Heart left ventricle (tissue), 16 donors: ENCODE data around the gene LTB. TPM values are rescaled to one million over a fixed set of nuclear protein-coding genes. Genes with fewer than 3 reads are reported as not detected.

Source experiments
- ATAC-seq, 4 donors: fragments of 200-7000 bp; cut with Tn5 transposase; one replicate each; pipeline ENCODE4 v1.9.1; 2020 to 2022; ENCODE audit warnings: moderate library complexity in 4 of 4, mild to moderate bottlenecking in 3 of 4, moderate number of reproducible peaks in 1 of 4
- DNase-seq, 5 donors: peaks; one replicate each; pipeline ENCODE4 v3.0.0-alpha.2; 2020
- H3K27ac ChIP-seq, 12 donors: fragments of 200-600 bp; sonication (generic) in 4 of 12; one replicate each; pipeline versions ENCODE4 v1.5.0 to v1.8.0; 2016 to 2022; ENCODE audit warnings: mild to moderate bottlenecking in 2 of 12
- H3K27me3 ChIP-seq, 9 donors: fragments of 200-600 bp; sonication (generic) in 2 of 9; one replicate each; pipeline versions ENCODE4 v1.5.1 to v1.8.0; 2016 to 2022; ENCODE audit warnings: mild to moderate bottlenecking in 3 of 9
- H3K36me3 ChIP-seq, 9 donors: fragments of 200-600 bp; sonication (generic) in 2 of 9; one replicate each; pipeline versions ENCODE4 v1.5.0 to v1.8.0; 2018 to 2022; ENCODE audit warnings: mild to moderate bottlenecking in 2 of 9
- H3K4me1 ChIP-seq, 12 donors: fragments of 200-600 bp; sonication (generic) in 4 of 12; one replicate each; pipeline versions ENCODE4 v1.5.0 to v1.8.0; 2016 to 2022; ENCODE audit warnings: mild to moderate bottlenecking in 3 of 12
- H3K4me3 ChIP-seq, 12 donors: fragments of 200-600 bp; sonication (generic) in 4 of 12; one replicate each; pipeline versions ENCODE4 v1.5.0 to v1.8.0; 2017 to 2022; ENCODE audit warnings: mild to moderate bottlenecking in 9 of 12, moderate library complexity in 4 of 12
- H3K9me3 ChIP-seq, 12 donors: fragments of 200-600 bp; sonication (generic) in 4 of 12; one replicate each; pipeline versions ENCODE4 v1.5.0 to v1.8.0; 2016 to 2022; ENCODE audit warnings: mild to moderate bottlenecking in 1 of 12
- POLR2A ChIP-seq, 2 donors: fragments of 450-650 bp; IDR thresholded peaks; one replicate each; pipeline ENCODE4 v1.6.1; 2017; ENCODE audit warnings: antibody characterized with exemption in 2 of 2, mild to moderate bottlenecking in 2 of 2, moderate library complexity in 2 of 2
- WGBS, 4 donors: extraction: QIAGEN DNeasy Blood & Tissue Kit in 2 of 4; methylation state at CpG; one replicate each; pipeline versions ENCODE4 v1.1.5 to v1.1.7; 2013 to 2018; 5-methylcytosine and 5-hydroxymethylcytosine counted together
- intact Hi-C, 10 donors: fragments of 100-400 bp; cut with DNase I; formaldehyde crosslinking; loops; one replicate each; pipeline versions ENCODE4 v1.11.1 to v1.14.2; 2022
- polyA plus RNA-seq, 2 donors: library from polyadenylated mRNA; stranded (reverse); fragments of 200-250 nt; gene quantifications; one replicate each; pipeline ENCODE4 v1.2.3, GENCODE V29; 2013
- total RNA-seq, 9 donors: library from RNA; depleted of rRNA in 2 of 9; stranded (reverse); fragments of >200 nt in 2 of 9; fragmentation: NEBNext Ultra II Directional in 3 of 9; extraction: Animal tissue kit (Norgen Biotek cat#: 25700) in 3 of 9; gene quantifications; one replicate each; pipeline versions ENCODE4 v1.1.0 to v1.2.4, GENCODE V29; 2016 to 2023
- TF ChIP-seq, protein P1 (sequence below), 12 donors: fragments of 200-600 bp; sonication (generic) in 4 of 12; IDR thresholded peaks; one replicate each; pipeline versions ENCODE4 v1.5.0 to v1.8.0; 2018 to 2022; ENCODE audit warnings: antibody characterized with exemption in 12 of 12, mild to moderate bottlenecking in 5 of 12
- donor health status: ischemic (EF 13 %, LVEDD 7.1; RV severe dilation, severe dysfunction).
- donor health status: healthy with polysubstance abuse.
- donor health status: DM: no; HTN: yes; CAD: no.
- donor health status: DM: no; HTN: no; CAD: no.
- donor health status: ischemic (EF 25% LVEDD 6.9; RV normal size, moderate dysfunction).
- donor health status: ischemic (EF 25% LVEDD 5.7; RV mildly dilated, moderate dysfunction).
- donor health status: healthy.
- donor health status: DM: yes; HTN: yes; CAD: no.
- donor health status: ischemic (EF 35%, LVEDD 5.7; RV mildly dilated, moderate dysfunction).
- donor health status: nonischemic (EF 11% LVEDD 7.7; RV severe dilation, severe dysfunction).
- donor health status: DM: yes; HTN: yes; CAD: no.
- donor health status: PGD.
- donor health status: ischemic (EF 29% LVEDD 5.4; RV normal size, mild dysfunction).
- donor health status: nonischemic (EF 23%, LVEDD 6.1; RV moderate dilation, normal function).

LTB gene
- total and polyA plus RNA-seq, 11 donors = 0.30 to 15.6 (median 0.85) TPM; not detected in 4

DNA sequence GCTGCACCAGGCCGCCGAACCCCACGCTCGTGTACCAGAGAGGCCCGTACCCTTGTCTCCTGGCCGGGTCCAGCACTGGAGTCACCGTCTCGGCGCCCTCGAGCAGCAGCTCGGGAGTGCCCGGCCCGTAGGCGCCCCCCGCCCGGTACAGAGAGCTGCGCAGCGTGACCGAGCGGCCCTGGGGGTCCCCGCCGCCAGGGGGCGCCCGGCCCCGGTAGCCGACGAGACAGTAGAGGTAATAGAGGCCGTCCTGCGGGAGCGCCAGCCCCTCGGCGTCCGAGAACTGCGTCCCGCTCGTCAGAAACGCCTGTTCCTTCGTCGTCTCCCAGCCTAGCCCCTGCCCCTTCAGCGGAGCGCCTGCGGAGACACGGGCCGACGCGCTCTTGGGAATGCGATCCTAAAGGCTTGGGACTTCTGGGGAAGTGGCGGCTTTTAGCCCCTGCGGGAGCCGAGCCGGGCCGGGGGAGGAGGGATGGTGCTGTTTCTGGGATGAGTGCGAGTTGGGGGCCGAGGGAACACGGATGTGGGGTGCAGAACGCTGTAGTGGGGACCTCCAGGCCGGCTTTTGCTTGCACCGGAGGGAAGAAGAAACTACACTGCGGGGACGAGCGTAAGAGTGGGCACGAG lies 1.3 kb downstream of the LTB start:
- Histone ChIP-seq H3K27ac (peak overlapping the region; percentile 71 to 95 (median 85)), H3K4me3 (peak overlapping the region; percentile 67 to 98 (median 84)), H3K36me3 (peaks cover 0 to 10% (median 0%) of the 10 kb centered on the region in 9 donors), H3K9me3 (no peaks in the 10 kb centered on the region), H3K4me1 (peaks cover 0 to 83% (median 15%) of the 10 kb centered on the region in 12 donors), H3K27me3 (no peaks in the 10 kb centered on the region)
- intact Hi-C loops = loop anchor here (1.0 to 5.0 kb wide), 6 partner anchors 17 to 34 kb away; partner anchors contain the start of genes ATP6V1G2 (in 9 of the 10) and NFKBIL1 (in 9 of the 10)
- ATAC-seq (peak; percentile 93 to 98 (median 98)), DNase-seq (peak; percentile 90 to 95 (median 92))
- TF ChIP-seq, protein P1, sequence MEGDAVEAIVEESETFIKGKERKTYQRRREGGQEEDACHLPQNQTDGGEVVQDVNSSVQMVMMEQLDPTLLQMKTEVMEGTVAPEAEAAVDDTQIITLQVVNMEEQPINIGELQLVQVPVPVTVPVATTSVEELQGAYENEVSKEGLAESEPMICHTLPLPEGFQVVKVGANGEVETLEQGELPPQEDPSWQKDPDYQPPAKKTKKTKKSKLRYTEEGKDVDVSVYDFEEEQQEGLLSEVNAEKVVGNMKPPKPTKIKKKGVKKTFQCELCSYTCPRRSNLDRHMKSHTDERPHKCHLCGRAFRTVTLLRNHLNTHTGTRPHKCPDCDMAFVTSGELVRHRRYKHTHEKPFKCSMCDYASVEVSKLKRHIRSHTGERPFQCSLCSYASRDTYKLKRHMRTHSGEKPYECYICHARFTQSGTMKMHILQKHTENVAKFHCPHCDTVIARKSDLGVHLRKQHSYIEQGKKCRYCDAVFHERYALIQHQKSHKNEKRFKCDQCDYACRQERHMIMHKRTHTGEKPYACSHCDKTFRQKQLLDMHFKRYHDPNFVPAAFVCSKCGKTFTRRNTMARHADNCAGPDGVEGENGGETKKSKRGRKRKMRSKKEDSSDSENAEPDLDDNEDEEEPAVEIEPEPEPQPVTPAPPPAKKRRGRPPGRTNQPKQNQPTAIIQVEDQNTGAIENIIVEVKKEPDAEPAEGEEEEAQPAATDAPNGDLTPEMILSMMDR (IDR thresholded peaks at IDR 0.05) = peak; percentile 31 to 100 (median 99)
- peak in 1 of 2 donors; percentile 39 for TF ChIP-seq POLR2A (IDR thresholded peaks at IDR 0.05)
- 0 to 1% (median 0%) methylated on average over 46 to 62 of the region's 62 CpGs for WGBS, 4 donors

GRCh38 chr6:31580438-31580740 lies 1.8 kb downstream of the LTB start:
- ATAC-seq = no peak
- TF ChIP-seq, protein P1 (IDR thresholded peaks at IDR 0.05) = no peak
- no peak for TF ChIP-seq POLR2A (IDR thresholded peaks at IDR 0.05)
- H3K27ac ChIP-seq = peak overlapping the region in 11 of 12 donors; percentile 84 to 95 (median 85)
- H3K27me3 ChIP-seq = no peaks in the 10 kb centered on the region
- peaks cover 0 to 10% (median 0%) of the 10 kb centered on the region in 9 donors for H3K36me3 ChIP-seq
- H3K9me3 ChIP-seq = no peaks in the 10 kb centered on the region
- DNase-seq = no peak
- intact Hi-C loops = loop anchor here (1.0 to 5.0 kb wide), 5 partner anchors 18 to 34 kb away; partner anchors contain the start of genes ATP6V1G2 (in 9 of the 10) and NFKBIL1 (in 9 of the 10)
- 40 to 45% (median 41%) methylated on average over 11 of the region's 11 CpGs for WGBS, 4 donors
- peaks cover 0 to 78% (median 15%) of the 10 kb centered on the region in 12 donors for H3K4me1 ChIP-seq
- H3K4me3 ChIP-seq = peak overlapping the region; percentile 67 to 98 (median 84)

- peaks cover 0 to 78% (median 16%) of the 10 kb centered on the region in 12 donors for H3K4me1 ChIP-seq
- TF ChIP-seq POLR2A (IDR thresholded peaks at IDR 0.05) = no peak
- TF ChIP-seq, protein P1 (IDR thresholded peaks at IDR 0.05) = no peak
- intact Hi-C loops = loop anchor here (1.0 to 5.0 kb wide), 5 partner anchors 19 to 33 kb away; partner anchors contain the start of genes ATP6V1G2 (in 9 of the 10) and NFKBIL1 (in 9 of the 10)
- H3K36me3 ChIP-seq = peaks cover 0 to 10% (median 0%) of the 10 kb centered on the region in 9 donors
- 89 to 96% (median 93%) methylated on average over 8 of the region's 8 CpGs for WGBS, 4 donors
- DNase-seq = no peak
- no peak for ATAC-seq
- H3K27ac ChIP-seq = peak overlapping the region in 1 of 12 donors; percentile 92
- no peaks in the 10 kb centered on the region for H3K9me3 ChIP-seq
- H3K4me3 ChIP-seq = peak overlapping the region in 3 of 12 donors; percentile 76 to 96 (median 85)
- no peaks in the 10 kb centered on the region for H3K27me3 ChIP-seq
Measured at GRCh38 chr6:31579546-31580437, 2.4 kb downstream of the LTB start.
